ENCODE measurements around the gene PLXNB3.
"Not testable (repeated sequence)": the region's sequence is repeated elsewhere in the genome, so short reads cannot be mapped to it uniquely, and the experiment has no call there.

PLXNB3 gene

DNA sequence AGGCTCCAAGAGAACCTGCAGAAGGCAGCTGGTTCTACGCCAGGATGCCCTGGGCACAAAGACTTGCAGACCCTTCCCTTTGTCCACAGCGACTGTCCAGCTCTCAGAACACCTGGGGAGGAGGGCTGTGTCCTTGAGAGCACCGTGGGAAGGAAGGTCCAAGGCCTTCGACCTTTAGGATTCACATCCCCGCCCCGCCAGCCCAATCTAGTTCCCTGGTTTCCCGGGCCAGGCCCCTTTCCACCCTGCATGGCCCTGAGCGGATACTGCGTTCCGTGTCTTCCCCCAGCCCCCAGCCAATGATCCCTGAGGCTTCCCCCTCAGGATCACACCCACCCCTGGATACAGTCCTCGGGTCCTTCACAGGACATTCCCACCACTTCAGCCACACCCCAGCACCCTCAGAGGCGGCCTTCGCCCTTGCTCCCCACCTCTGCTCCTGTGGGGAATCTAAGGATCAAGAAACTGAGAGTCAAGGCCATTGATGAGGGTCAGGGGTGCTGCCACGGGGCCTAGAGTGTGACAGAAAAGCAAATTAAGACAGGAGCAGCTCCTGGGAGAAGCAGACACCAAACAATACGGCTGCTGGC is 30.3 kb upstream of the PLXNB3 start:
- no peak for DNase-seq

DNA sequence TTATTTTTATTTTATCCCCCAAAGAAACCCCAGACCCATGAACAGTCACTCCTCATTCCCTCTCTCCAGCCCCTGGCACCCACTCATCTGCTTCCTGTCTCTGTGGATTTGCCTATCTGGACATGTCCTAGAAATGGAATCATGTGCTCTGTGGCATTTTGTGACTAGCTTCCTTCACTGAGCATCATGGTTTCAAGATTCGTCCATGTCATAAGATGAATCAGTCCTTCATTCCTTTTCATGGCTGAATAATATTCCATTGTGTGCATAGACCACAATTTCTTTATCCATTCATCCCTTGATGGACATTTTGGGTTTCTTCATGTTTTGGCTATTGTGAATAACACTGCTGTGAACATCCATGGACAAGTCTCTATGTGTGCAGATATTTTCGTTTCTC is 29.2 kb upstream of the PLXNB3 start:
- no peak for DNase-seq

DNA sequence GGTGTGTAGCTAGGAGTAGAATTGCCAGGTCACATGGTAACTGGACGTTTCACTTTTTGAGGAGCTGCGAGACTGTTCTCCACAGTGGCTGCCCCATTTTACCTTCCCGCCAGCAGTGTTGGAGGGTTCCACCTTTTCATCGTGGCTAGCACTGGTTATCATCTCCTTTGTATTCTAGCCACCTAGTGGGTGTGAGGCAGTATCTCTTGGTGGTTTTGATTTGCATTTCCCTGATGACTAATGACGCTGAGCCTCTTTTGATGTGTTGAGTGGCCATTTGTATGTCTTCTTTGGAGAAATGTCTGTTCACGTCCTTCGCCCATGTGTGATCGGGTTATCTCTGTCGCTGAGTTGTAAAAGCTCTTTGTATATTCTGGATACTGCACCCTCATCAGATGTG is 28.8 kb upstream of the PLXNB3 start:
- no peak for DNase-seq

DNA sequence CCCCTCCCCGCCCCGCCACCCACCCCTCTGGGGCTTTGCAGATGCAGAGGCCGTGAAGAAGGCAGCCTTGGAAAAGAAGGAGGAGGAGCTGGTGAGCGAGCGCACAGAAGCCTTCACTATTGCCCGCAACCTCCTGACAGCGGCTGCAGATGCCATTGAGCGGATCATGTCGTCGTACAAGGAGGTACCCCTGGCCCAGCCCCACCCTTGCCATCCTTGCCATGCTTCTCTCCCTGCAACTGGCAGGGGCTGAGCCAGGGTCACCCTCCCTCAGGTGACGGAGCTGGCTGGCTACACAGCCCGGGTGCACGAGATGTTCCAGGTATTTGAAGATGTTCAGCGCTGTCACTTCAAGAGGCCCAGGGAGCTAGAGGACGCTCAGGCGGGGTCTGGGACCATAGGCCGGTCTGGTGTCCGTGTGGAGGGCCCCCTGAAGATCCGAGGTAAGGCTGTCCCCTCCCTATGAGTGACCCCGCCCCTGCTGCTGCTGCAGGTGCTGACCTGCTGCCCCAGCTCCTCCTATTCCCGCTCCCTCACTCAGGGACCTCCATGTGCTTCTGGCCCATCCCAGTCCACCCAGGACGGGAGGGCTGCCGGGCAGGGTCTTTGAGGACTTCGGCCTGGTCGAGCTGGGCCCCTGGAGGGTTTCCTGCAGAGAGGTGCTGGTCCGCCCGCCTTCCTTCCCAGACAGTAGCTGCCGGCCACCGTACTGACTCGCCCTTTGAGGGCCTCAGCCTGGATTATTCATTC is 27.8 kb upstream of the PLXNB3 start:
- DNase-seq: no peak

DNA sequence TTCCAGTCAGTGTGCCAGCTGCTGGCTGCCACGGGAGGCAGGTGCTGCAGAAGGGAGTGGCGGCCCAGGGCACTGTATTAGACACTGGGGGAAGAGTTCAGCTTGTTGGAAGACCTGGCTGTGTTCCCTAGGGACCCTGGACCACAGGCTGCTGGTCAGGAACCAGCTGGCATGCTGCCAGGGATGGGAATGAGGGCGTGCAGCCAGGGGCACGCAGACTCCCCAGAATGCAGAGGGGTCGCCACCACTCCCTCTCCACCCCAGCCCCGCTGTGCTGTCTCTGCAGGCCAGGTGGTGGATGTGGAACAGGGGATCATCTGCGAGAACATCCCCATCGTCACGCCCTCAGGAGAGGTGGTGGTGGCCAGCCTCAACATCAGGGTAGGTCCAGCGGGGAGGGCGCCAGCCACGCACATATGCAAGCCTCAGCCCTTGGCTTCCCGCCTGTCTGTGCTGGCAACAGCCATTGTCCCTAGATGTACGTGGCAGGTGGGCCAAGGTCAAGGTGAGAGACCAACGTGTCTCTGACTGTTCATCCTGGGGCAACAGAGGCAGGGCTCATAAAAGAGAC is 27.1 kb upstream of the PLXNB3 start:
- DNase-seq: no peak

DNA sequence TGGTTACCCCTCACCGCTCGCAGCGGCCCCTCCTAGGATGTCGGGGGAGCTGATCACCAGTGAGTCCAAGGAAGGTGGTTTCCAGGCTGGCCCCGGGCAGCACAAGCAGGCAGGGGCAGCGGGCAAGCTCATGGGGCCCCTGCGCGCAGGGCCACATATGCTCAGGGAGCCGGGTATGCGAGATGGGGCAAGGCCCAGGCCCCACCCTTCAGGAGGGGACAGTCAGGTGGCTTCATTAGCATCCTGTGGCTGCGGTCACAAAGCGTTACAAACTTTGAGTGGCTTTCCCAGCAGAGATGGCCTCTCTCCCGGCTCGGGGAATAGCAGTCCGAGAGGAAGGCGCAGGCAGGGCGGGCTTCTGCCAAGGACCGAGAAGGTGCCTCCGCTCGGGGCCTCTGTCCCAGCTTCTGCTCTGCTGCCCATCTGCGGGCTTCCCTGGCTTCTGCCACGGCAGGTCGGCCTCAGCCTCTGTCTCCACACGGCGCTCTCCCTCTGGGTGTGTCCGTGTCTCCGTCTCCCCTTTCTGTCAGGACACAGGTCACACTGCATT is 25.9 kb upstream of the PLXNB3 start:
- DNase-seq: no peak

DNA sequence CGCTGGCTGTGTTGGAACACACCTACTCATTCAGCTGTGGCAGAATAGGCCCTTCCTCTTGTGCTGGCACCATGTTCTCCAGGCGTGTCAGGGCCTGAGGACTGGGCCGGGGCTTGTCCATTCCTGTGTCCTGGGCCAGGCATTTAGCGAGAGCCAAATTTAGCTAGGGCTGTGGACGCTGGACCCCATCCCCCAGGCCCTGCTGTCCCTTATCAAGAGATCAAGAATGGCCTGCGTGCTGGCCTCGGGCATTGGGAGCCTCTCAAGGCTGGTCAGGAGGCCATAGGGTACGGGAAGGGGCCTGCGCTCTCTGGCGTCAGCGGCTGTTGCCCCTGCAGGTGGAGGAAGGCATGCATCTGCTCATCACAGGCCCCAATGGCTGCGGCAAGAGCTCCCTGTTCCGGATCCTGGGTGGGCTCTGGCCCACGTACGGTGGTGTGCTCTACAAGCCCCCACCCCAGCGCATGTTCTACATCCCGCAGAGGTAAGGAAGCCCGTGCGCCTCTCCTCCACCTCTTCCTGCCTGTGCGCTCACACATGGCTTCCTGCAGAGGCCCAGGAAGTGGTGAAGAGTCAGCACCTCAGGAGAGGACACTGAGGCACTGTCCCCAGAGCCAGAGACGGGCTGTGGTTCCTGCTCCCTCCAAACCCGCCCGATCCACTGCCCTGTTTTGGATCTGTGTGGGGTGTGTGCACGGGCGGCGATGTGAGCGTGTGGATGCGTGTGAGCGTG is 24.1 kb upstream of the PLXNB3 start:
- no peak for DNase-seq

DNA sequence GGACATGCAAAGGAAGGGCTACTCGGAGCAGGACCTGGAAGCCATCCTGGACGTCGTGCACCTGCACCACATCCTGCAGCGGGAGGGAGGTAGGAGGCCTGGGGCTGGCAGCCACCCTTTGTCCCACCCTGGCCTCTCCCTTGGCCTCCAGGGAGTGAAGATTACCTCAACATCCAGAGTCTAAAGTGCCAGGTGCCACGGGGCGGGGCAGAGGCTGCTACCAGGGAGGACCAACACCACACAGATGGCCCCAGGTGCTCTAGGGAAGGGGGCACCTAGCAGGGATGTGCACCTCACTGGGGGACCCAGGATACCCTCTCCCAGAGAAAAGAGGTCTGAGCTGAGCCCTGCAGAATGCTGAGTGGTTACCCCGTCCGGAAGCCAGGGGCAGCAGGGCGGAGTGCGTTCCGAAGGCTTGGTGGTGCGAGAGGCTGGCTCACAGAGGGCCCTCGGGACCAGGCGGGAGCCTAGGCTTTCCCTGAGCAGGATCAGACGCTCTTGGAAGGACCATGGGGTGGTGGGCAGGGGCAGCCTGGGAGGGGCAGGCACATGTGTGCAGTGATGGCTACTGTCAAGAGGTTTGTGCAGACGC is 23.3 kb upstream of the PLXNB3 start:
- DNase-seq: no peak

DNA sequence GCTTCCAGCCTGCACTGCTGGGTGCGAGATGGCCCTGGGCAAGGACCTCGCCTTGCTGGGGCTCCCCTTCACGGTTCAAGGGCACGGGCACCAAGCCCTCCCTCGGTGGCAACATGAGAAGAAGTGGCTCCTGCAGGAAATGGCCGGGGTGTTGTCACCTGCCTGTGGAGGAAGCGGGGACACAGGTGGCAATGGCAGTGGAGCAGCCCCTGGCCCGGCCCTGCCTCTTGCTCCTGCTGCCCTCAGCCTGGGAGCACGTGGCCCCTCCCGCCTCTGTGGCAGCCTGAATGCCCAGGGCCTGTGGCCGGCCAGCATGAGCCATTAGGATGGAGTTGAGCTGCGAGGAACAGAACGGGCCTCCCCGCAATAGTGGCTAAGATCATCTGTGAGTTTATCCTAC is 22.6 kb upstream of the PLXNB3 start:
- no peak for DNase-seq

DNA sequence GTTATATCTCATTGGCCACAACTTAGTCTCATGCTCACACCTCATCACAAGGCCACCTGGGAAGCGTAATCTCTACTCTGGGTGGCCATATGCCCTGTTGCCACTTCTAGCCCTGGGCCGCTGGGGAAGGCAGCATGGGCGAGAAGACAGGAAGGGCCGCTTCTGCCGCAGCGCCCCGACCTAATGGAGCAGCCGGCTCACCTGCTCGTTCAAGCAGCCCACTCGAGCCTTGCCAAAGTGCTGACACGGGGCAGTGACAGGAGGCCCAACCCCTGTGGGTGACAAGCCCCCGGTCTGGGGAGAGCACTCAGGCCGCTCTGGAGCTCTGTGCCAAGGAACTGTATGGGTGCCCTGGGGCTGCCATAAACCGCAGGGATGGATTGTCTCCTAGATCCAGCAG is 21.9 kb upstream of the PLXNB3 start:
- not testable (repeated sequence) for DNase-seq

DNA sequence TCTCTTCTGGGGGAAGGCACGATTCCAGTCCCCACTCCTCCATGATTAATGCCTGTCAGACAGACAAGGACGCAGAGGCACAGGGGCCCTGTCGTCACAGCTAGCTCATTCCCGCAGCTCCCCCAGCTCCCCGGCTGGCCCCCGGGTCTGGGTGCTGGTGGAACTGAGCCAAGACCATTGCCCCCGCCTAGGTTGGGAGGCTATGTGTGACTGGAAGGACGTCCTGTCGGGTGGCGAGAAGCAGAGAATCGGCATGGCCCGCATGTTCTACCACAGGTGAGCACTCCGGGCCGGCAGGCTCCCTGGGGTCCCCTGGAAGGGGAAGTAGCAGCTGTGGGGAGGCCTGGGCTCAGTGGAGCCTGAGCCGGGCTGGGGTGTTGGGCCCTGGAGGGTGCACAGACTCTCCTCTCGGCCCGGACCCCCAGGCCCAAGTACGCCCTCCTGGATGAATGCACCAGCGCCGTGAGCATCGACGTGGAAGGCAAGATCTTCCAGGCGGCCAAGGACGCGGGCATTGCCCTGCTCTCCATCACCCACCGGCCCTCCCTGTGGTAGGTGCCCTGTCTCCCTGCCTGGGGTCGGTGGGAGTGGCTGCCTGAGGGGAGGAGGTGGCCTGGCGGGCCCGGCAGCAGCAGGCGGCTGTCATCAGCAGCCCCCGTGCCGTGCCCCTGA is 21.1 kb upstream of the PLXNB3 start:
- not testable (repeated sequence) for DNase-seq

DNA sequence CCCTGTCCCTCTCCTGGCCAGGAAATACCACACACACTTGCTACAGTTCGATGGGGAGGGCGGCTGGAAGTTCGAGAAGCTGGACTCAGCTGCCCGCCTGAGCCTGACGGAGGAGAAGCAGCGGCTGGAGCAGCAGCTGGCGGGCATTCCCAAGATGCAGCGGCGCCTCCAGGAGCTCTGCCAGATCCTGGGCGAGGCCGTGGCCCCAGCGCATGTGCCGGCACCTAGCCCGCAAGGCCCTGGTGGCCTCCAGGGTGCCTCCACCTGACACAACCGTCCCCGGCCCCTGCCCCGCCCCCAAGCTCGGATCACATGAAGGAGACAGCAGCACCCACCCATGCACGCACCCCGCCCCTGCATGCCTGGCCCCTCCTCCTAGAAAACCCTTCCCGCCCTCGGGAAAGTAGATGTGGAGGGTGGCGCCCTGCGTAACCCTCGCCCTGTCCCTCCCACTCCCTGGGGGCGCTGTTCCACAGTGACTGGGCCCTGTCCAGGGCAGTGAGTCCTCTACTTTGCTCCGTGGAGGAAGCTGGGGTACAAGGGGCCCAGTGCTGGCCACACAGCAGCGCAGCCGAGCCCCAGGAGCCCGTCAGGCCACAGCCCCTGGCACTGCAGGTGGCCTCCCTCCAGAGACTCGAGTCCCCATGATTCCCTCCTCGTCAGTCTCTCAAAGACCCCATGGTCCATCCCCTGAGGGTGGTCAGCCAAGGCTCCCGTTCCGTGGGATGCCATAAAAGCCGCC is 20.4 kb upstream of the PLXNB3 start:
- not testable (repeated sequence) for DNase-seq

DNA sequence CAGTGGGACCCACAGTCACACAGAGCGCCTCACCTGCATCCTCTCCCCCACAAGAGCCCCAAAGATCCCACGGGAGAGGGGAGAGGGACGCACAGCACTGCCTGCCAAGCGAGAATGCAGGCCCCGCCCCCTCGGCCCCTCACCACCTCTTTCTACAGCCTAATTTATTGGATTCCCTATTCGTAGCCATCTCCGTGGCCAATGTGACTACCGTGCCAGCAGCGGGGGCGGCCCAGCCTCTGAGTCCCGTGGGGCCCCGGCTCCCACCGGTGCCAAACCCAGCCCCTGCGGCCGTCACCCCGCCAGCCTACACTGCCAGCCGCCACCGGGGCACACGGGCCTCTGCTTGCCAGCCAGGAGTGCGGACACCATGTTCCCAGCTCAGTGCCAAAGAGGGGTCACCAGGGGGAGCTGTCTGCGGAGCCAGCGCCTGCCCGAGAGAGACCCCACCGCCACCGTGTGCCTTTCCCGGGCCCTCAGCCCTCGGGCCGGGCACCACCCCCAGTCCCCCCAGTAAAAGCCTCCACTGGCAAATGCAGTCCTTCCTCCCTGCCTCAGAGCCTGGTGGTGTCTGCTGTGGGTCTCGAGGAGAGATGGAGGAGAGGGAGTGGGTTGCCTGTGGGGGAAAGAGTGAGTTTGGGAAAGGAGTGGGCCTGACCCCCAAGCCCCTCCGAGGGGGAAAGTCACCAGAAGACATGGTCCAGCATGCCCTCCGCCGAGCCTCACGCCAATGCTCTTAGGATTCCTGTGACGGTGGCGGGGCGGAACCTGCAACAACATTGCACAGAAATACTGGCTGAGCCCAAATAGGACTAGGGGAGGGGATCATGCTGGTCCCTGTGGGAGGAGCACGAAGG is 19.6 kb upstream of the PLXNB3 start:
- DNase-seq: no peak

DNA sequence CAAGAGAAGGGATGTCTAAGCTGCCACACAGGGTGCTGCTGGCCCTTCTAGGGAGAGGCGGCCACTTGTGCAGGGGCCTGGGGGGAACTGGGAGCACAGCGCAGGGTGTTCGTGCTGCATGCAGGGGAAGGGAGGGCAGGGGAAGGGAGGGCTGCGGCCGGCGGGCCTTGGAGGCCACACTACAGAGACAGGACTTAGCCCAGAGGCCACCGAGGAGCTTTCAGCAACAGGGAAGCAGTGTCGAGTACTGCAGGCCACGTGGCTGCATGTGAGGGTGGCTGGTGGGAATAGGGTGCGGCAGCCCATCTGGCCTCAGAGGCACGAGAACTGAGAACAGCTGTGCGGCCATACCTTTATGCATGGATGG is 19.0 kb upstream of the PLXNB3 start:
- not testable (repeated sequence) for DNase-seq

DNA sequence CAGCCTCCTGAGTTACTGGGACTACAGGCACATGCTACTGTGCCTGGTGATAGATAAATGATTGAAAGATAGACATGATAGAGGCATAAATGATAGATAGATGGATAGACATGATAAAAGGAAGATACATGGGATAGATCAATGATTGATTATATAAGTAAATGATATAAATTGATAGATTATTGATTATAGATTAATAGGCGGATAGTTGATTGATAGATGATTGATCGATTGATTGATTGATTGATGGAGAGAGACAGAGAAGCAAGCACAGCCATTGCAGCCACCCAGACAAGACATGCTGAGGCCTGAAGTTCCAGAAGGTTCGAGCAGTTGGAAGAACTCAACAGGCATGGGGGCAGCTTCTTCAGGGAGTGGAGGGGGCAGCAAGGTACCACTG is 17.7 kb upstream of the PLXNB3 start:
- no peak for DNase-seq

DNA sequence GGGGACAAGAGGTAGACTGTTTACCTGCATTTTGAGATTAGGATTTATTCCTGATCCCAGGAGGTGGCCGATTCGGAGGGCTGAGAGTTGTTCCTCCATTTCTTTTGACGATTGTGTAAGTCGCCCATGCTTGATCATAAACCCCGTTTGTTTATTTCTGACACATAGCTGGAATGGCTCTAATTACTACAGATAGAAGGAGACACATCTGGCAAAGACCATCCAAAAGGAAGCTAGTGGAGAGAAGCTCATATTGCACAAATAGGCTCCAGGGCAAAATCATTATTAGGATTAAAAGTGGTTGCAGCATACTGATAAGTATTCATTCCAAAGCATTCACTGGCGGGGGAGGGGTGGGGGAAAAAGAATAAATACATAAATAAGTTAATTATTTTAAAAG is 17.1 kb upstream of the PLXNB3 start:
- not testable (repeated sequence) for DNase-seq

DNA sequence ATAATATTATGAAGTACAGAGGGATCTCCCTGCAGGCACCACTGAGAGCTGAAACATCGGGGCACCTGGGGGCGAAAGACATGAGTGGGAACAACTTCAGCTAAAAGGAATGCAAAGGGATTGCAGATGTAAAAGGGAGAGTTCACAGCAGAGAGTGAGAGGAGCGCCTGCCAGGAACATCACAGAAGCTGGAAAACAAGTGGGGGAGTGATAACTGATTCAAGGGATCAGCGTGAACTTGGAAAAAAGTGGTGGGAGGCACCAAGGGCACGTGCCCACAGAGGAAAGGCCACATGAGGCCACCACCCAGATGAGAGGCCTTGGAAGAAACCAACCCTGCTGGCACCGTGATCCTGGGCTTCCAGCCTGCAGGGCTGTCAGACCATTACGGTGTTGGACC is 15.0 kb upstream of the PLXNB3 start:
- not testable (repeated sequence) for DNase-seq

DNA sequence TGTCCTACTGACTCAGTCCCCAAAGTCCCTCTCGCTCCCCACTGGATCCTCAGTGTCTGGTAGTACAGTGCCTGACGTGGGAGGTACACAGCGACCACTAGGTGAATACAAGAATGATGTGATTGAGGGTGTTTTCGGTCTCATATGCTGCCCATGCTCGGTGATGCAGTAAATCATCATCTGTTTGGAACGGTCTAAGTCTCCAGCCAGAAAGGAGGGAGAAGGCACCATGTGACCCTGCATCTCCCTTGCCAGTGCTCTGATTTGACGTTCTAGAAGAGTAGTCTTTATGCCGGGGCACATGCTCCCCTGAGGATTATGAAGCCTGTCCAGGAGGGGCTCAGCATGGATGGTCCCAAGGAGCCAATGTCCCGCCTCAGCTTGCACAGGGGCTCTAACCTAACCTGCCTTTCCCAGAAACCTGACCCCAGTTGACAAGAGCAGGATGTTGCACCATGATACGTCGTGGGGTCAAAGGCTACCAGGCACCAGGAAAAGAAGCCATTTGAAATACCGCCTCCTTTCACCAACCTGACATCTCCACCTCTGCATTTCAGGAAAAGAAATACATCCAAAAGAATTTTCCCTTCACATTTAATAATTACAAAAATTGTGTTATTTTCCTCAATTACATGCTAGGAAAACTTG is 13.8 kb upstream of the PLXNB3 start:
- DNase-seq: no peak

DNA sequence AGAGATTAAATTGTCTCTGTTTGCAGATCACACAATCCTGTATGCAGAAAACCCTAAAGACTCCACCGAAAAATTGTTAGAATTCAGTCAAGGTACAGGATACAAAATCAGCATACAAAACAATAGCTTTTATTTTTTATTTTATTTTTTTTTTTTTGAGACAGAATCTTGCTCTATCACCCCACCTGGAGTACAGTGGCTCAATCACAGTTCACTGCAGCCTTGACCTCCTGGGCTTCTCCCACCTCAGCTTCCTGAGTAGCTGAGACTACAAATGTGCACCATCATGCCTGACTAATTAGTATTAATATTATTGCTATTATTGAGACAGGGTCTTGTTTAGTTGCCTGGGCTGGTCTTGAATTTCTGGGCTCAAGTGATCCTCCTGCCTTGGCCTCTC is 8.9 kb upstream of the PLXNB3 start:
- DNase-seq: no peak

DNA sequence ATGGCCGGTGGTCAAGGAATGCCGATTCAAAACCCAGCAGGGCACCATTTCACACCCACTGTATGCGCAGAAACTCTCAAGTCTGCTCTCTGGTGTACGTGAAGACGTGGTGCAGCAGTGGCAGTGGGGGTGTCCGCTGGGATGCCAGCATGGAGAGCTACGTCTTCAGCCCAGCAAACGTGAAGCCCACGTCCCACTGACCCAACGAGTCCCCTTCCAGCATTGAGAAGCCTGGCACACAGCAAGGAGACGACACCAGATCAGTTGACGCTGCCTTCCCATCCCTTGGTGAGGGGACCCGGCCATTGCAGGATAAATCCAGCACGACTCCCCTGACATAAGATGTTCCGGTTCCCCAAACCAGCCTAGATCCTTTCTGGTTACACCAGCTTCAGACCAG is 2.2 kb upstream of the PLXNB3 start:
- DNase-seq: no peak

Data from NCI-H1417 treated with DMSO at 0.1 percent for 48 hours (cell line).